SU-DHL-6 (cell line): ENCODE results near the gene DMC1.
A peak's percentile ranks its signal among the peaks of the same experiment; 100 is the strongest.

Source experiments
- H2AFZ ChIP-seq: fragments of 200-600 bp; sonication (generic); 2 replicates; pipeline ENCODE4 v1.6.1; 2014; ENCODE audit warnings: low read depth, mild to moderate bottlenecking, moderate library complexity, mixed read lengths, antibody characterized with exemption, low read length; ENCODE audit not compliant: severe bottlenecking
- H3F3A ChIP-seq: fragments of 200-600 bp; shearing (Covaris generic); 2 replicates; pipeline ENCODE4 v1.6.0; 2016; ENCODE audit warnings: antibody characterized with exemption, mild to moderate bottlenecking; ENCODE audit not compliant: insufficient read depth
- H3K27ac ChIP-seq: fragments of 200-600 bp; sonication (generic); 2 replicates; pipeline ENCODE4 v1.5.1; 2016; ENCODE audit warnings: low read depth, mild to moderate bottlenecking, low read length, moderate library complexity, mixed read lengths
- H3K27me3 ChIP-seq: fragments of 200-600 bp; sonication (generic), shearing (Covaris generic); 2 replicates; pipeline ENCODE4 v1.6.0; 2014; ENCODE audit warnings: mild to moderate bottlenecking, low read length
- H3K36me3 ChIP-seq: fragments of 200-600 bp; sonication (generic); 2 replicates; pipeline ENCODE4 v1.6.1; 2014; ENCODE audit warnings: mild to moderate bottlenecking, low read length, mixed read lengths
- H3K4me2 ChIP-seq: fragments of 300-600, 200-600 bp; shearing (Covaris generic), sonication (generic); 2 replicates; pipeline ENCODE4 v1.6.0; 2014; ENCODE audit warnings: low read length, low read depth, mild to moderate bottlenecking; ENCODE audit not compliant: poor library complexity, severe bottlenecking
- H3K4me3 ChIP-seq: fragments of 200-600 bp; sonication (generic); 2 replicates; pipeline ENCODE4 v1.5.1; 2014; ENCODE audit warnings: antibody characterized with exemption, low read length, mild to moderate bottlenecking, mixed read lengths; ENCODE audit not compliant: insufficient read depth, poor library complexity, severe bottlenecking
- H3K79me2 ChIP-seq: fragments of 200-600 bp; sonication (generic); 2 replicates; pipeline ENCODE4 v1.6.1; 2014; ENCODE audit warnings: mild to moderate bottlenecking, low read length, moderate library complexity; ENCODE audit not compliant: insufficient read depth
- H3K9ac ChIP-seq: fragments of 200-600 bp; sonication (generic); 2 replicates; pipeline ENCODE4 v1.7.0; 2014; ENCODE audit warnings: mild to moderate bottlenecking, low read length
- H3K9me2 ChIP-seq: fragments of 200-600 bp; sonication (generic); replicated peaks from 2 replicates; pipeline ENCODE4 v1.6.1; 2014; ENCODE audit warnings: low read length; ENCODE audit not compliant: insufficient read depth
- H3K9me3 ChIP-seq: fragments of 200-600 bp; sonication (generic); 2 replicates; pipeline ENCODE4 v1.6.1; 2014; ENCODE audit warnings: low read length, mixed read lengths; ENCODE audit not compliant: insufficient read depth
- H4K20me1 ChIP-seq: fragments of 200-600 bp; sonication (generic); 2 replicates; pipeline ENCODE4 v1.6.1; 2014; ENCODE audit warnings: low read depth, mild to moderate bottlenecking, antibody characterized with exemption, low read length, moderate library complexity, mixed read lengths
- EZH2phosphoT487 ChIP-seq: fragments of 200-600 bp; sonication (generic), shearing (Covaris generic); conservative IDR thresholded peaks from 2 replicates; pipeline ENCODE4 v1.6.1; 2018; ENCODE audit warnings: mild to moderate bottlenecking, antibody characterized with exemption, low read length, moderate library complexity, mixed read lengths
- TF ChIP-seq, protein P1 (sequence below): fragments of 200-600 bp; sonication (generic); IDR thresholded peaks from one replicate; pipeline ENCODE4 v1.5.1; 2017; ENCODE audit warnings: antibody characterized with exemption, mild to moderate bottlenecking, low read length, moderate library complexity; ENCODE audit not compliant: insufficient read depth, poor library complexity, severe bottlenecking

The DMC1 gene

DNA sequence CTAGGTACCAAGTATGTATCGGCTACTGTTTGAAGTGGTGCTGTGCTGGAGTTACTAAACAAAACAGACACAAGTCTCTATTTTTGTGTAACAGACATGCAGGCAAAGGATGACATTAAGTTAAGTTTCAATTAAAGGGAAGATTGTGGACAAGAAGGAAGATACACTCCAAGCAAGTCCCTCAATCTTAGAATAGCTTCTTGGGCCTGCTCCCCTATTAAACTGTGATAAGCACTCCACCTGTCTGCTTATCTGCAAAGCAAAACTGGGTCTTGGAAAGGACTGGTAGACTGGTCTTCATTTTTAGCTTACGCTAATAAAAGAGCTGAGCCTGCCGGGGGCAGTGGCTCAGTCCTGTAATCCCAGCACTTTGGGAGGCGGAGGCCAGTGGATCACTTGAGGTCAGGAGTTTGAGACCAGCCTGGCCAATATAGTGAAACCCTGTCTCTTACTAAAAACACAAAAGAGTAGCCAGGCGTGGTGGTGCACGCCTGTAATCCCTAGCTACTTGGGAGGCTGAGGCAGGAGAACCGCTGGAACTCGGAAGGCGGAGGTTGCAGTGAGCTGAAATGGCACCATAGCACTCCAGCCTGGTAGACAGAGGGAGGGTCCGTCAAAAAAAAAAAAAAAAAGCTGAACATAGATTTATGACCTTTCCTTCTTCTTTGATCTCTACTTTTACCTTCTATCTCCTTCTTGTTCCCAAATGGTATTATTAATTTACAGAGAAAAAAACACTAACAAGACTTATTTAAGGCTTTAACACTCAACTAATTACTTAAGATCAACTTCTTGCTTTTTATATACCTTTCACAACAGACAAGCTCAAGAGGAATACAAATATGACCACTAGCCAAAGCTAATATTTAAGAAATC is 67.9 kb downstream of the DMC1 start:
- no peak overlapping the region for H3K4me3 ChIP-seq
- H3K27me3 ChIP-seq: no peaks in the 10 kb centered on the region
- no peak for TF ChIP-seq EZH2phosphoT487
- TF ChIP-seq, protein P1, sequence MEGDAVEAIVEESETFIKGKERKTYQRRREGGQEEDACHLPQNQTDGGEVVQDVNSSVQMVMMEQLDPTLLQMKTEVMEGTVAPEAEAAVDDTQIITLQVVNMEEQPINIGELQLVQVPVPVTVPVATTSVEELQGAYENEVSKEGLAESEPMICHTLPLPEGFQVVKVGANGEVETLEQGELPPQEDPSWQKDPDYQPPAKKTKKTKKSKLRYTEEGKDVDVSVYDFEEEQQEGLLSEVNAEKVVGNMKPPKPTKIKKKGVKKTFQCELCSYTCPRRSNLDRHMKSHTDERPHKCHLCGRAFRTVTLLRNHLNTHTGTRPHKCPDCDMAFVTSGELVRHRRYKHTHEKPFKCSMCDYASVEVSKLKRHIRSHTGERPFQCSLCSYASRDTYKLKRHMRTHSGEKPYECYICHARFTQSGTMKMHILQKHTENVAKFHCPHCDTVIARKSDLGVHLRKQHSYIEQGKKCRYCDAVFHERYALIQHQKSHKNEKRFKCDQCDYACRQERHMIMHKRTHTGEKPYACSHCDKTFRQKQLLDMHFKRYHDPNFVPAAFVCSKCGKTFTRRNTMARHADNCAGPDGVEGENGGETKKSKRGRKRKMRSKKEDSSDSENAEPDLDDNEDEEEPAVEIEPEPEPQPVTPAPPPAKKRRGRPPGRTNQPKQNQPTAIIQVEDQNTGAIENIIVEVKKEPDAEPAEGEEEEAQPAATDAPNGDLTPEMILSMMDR: no peak
- peaks cover 54% of the 10 kb centered on the region for H3K36me3 ChIP-seq
- H3F3A ChIP-seq: peaks cover 19% of the 10 kb centered on the region; the same call in 1 of the 2 replicates
- no peak overlapping the region for H3K9ac ChIP-seq
- H3K4me2 ChIP-seq: peak overlapping the region; percentile 97
- H3K9me3 ChIP-seq: no peaks in the 10 kb centered on the region
- H4K20me1 ChIP-seq: peaks cover 48% of the 10 kb centered on the region
- H3K27ac ChIP-seq: no peak overlapping the region
- H3K9me2 ChIP-seq: no peaks in the 10 kb centered on the region
- H3K79me2 ChIP-seq: peaks cover 82% of the 10 kb centered on the region
- no peak overlapping the region for H2AFZ ChIP-seq

DNA sequence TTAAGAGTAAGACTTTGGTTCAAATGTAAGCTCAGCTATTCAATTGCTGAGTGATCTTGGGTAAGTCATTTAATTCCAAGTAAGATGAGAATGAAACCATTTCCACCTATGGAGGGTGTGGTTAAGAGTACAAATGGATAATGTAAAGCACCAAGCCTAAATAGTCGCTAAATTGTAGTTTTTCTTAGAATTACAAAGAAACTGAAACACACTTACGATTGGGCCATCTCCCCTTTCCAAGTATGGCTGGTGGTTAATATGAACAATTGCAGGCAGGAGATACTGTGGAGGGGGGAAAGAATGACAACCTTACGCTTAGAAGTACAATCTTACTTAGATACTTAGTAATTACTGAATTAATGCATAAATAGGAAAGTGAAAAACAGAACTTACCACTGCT is 72.1 kb downstream of the DMC1 start:
- Histone ChIP-seq H3K9me3 (no peaks in the 10 kb centered on the region), H3K9me2 (no peaks in the 10 kb centered on the region), H3K79me2 (peaks cover 58% of the 10 kb centered on the region), H3K4me2 (no peak overlapping the region), H4K20me1 (peaks cover 43% of the 10 kb centered on the region), H3K4me3 (no peak overlapping the region), H3K36me3 (peaks cover 76% of the 10 kb centered on the region), H3F3A (peaks cover 29% of the 10 kb centered on the region; the same call in 1 of the 2 replicates), H3K27me3 (no peaks in the 10 kb centered on the region), H3K27ac (no peak overlapping the region), H2AFZ (no peak overlapping the region), H3K9ac (no peak overlapping the region)
- TF ChIP-seq, protein P1: no peak
- no peak for TF ChIP-seq EZH2phosphoT487

DNA sequence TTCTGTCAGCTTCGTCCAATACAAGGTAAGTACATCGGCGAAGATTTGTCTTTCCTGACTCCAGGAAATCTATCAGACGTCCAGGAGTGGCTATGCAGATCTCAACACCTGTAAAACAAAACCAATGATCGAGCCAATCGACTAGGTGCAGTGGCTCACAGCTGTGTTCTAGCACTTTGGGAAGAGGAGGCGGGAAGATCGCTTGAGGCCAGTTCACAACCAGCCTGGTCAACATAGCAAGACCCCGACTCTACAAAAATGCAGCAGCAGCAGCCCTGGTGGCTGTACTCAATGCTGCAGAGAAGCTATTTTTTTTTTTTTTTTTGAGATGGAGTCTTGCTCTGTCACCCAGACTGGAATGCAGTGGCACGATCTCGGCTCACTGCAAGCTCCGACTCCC is 75.0 kb downstream of the DMC1 start:
- Histone ChIP-seq H3K36me3 (peaks cover 85% of the 10 kb centered on the region), H2AFZ (no peak overlapping the region), H3K9me3 (no peaks in the 10 kb centered on the region), H3F3A (peaks cover 35% of the 10 kb centered on the region; the same call in 1 of the 2 replicates), H3K27me3 (no peaks in the 10 kb centered on the region), H3K4me3 (no peak overlapping the region), H4K20me1 (peaks cover 34% of the 10 kb centered on the region; the same call in 1 of the 2 replicates), H3K27ac (no peak overlapping the region), H3K9me2 (no peaks in the 10 kb centered on the region), H3K79me2 (peaks cover 35% of the 10 kb centered on the region), H3K4me2 (no peak overlapping the region), H3K9ac (no peak overlapping the region)
- TF ChIP-seq, protein P1: no peak
- no peak for TF ChIP-seq EZH2phosphoT487
